Caco-2 (cell line): ENCODE measurements around the gene GABRB1. TPM values are rescaled to one million over a fixed set of nuclear protein-coding genes. Genes with fewer than 3 reads are reported as not detected.
"Not testable (repeated sequence)": the region's sequence is repeated elsewhere in the genome, so short reads cannot be mapped to it uniquely, and the experiment has no call there.

Experiments used
- BruUV-seq: library from RNA; stranded (reverse); fragments of 400-500 nt; replicated peaks from 2 replicates; lab custom pipeline; 2021; lab: Mats Ljungman, UMichigan
- CTCF ChIA-PET: fragments of 300-600 bp; sonication (Branson Sonifier 250); formaldehyde crosslinking; loops from one replicate; lab custom pipeline; 2022; ENCODE audit warnings: antibody characterized with exemption; lab: Charles Lee
- POLR2A ChIA-PET: fragments of 300-600 bp; sonication (Branson Sonifier 250); formaldehyde crosslinking; loops from one replicate; lab custom pipeline; 2022; ENCODE audit warnings: antibody characterized with exemption; lab: Charles Lee
- DNase-seq, 2 experiments: peaks; one replicate each; pipeline versions ENCODE4 v3.0.0 to v3.0.0-alpha.2; 2020 to 2022
- H3K27me3 ChIP-seq: replicated peaks from 2 replicates; pipeline ENCODE4 v1.6.0; 2011; ENCODE audit warnings: low read length; ENCODE audit not compliant: control insufficient read depth, insufficient read depth
- H3K36me3 ChIP-seq: 2 replicates; pipeline ENCODE4 v1.5.1; 2011; ENCODE audit warnings: low read length; ENCODE audit not compliant: control insufficient read depth, insufficient read depth
- H3K4me1 ChIP-seq: fragments of 250-450 bp; sonication (Bioruptor Pico); 2 replicates; pipeline ENCODE4 v1.5.1; 2020; ENCODE audit warnings: mild to moderate bottlenecking
- H3K4me3 ChIP-seq: 2 replicates; pipeline ENCODE4 v1.5.1; 2011; ENCODE audit warnings: low read depth, mild to moderate bottlenecking, control low read depth, low read length
- H3K9me3 ChIP-seq: fragments of 250-450 bp; sonication (Bioruptor Pico); 2 replicates; pipeline ENCODE4 v1.5.1; 2020; ENCODE audit warnings: mild to moderate bottlenecking, moderate library complexity
- H3K27ac Mint-ChIP-seq: one replicate; pipeline ENCODE4 v1.8.0; 2022; ENCODE audit warnings: mixed read lengths; ENCODE audit not compliant: unreplicated experiment
- H3K27me3 Mint-ChIP-seq: one replicate; pipeline ENCODE4 v1.8.0; 2022; ENCODE audit warnings: mixed read lengths; ENCODE audit not compliant: insufficient read depth, unreplicated experiment
- H3K36me3 Mint-ChIP-seq: one replicate; pipeline ENCODE4 v1.8.0; 2022; ENCODE audit warnings: mild to moderate bottlenecking, mixed read lengths; ENCODE audit not compliant: insufficient read depth, unreplicated experiment
- H3K4me1 Mint-ChIP-seq: one replicate; pipeline ENCODE4 v1.8.0; 2022; ENCODE audit warnings: low read depth, mixed read lengths; ENCODE audit not compliant: unreplicated experiment
- H3K4me3 Mint-ChIP-seq: one replicate; pipeline ENCODE4 v1.8.0; 2022; ENCODE audit warnings: mild to moderate bottlenecking, moderate library complexity, mixed read lengths; ENCODE audit not compliant: unreplicated experiment
- H3K9me3 Mint-ChIP-seq: one replicate; pipeline ENCODE4 v1.8.0; 2022; ENCODE audit warnings: mixed read lengths; ENCODE audit not compliant: unreplicated experiment
- CTCF ChIP-seq, 2 experiments: fragments of 200-600 bp in 1 of 2; IDR thresholded peaks; 1 replicate in 1 of 2; 2 replicates in 1 of 2; pipeline versions ENCODE4 v1.5.1 to v1.8.0; 2011 to 2022; ENCODE audit warnings: antibody characterized with exemption in 1 of 2, control low read depth in 1 of 2, inconsistent platforms in 1 of 2, low read depth in 1 of 2, low read length in 1 of 2, mild to moderate bottlenecking in 1 of 2, moderate library complexity in 1 of 2; ENCODE audit not compliant: insufficient read depth in 1 of 2, severe bottlenecking in 1 of 2, unreplicated experiment in 1 of 2
- intact Hi-C: fragments of 100-400 bp; cut with micrococcal nuclease; formaldehyde crosslinking; loops from one replicate; pipeline ENCODE4 v1.10.0; 2022; ENCODE audit not compliant: unreplicated experiment
- total RNA-seq: library from RNA; stranded (reverse); gene quantifications from 2 replicates; pipeline ENCODE4 v1.2.3, GENCODE V29; 2022

The GABRB1 gene
- total RNA-seq, 1 experiment from 2014 or later: 10.3 TPM

DNA sequence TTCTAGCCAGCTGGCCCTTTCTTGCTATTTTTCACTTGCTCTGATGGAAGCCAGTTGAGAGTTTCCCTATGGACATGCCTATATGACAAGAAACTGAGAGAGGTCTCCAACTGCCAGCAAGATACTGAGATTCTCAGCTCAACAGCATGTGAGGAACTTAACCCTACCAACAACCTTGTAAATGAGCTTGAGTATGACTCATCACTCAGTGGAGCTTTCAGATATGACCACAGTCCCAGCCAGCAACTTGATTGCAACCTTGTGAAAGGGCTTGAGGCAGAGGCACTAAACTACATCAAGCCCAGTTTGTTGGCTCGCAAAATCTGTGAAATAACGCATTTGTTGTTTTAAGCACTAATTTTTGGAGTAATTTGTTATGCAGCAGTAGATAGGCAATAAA is 256.4 kb downstream of the GABRB1 start:
- Mint-ChIP-seq H3K9me3 (peaks cover 5% of the 10 kb centered on the region), H3K27me3 (no peaks in the 10 kb centered on the region), H3K27ac (no peak overlapping the region), H3K36me3 (no peaks in the 10 kb centered on the region), H3K4me3 (no peak overlapping the region), H3K4me1 (no peaks in the 10 kb centered on the region)
- intact Hi-C loops: no loop called here
- H3K27me3 ChIP-seq: no peaks in the 10 kb centered on the region
- H3K36me3 ChIP-seq: no peaks in the 10 kb centered on the region
- no TSS peak for BruUV-seq
- POLR2A ChIA-PET: no interaction called here
- no peak overlapping the region for H3K4me3 ChIP-seq
- no peaks in the 10 kb centered on the region for H3K9me3 ChIP-seq
- H3K4me1 ChIP-seq: no peaks in the 10 kb centered on the region
- CTCF ChIA-PET: no interaction called here
- no peak for DNase-seq
- TF ChIP-seq CTCF (IDR thresholded peaks at IDR 0.05; ENCODE audit: insufficient read depth in 1 of 2, low read depth in 1 of 2, low read length in 1 of 2, severe bottlenecking in 1 of 2, unreplicated experiment in 1 of 2): no peak

DNA sequence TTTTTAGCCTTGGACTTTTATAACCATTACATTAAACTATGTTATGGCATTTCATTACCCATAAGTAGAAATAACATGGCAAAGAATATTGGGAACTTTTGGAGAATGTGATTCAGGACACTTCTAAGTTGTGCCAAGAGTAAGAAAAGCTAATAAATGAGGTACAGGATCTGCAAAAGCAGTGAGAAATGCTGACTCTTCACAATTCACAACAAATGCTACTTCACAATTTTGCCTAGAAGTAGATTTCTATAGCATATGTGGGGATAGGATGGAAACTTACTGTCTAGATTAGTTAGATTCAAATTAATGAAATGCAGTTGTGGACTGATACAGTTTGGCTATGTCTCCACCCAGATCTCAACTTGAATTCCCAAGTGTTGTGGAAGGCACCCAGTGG is 258.4 kb downstream of the GABRB1 start:
- no peaks in the 10 kb centered on the region for H3K9me3 Mint-ChIP-seq
- H3K27me3 ChIP-seq: no peaks in the 10 kb centered on the region
- TF ChIP-seq CTCF (IDR thresholded peaks at IDR 0.05; ENCODE audit: insufficient read depth in 1 of 2, low read depth in 1 of 2, low read length in 1 of 2, severe bottlenecking in 1 of 2, unreplicated experiment in 1 of 2): no peak
- H3K4me1 Mint-ChIP-seq: no peaks in the 10 kb centered on the region
- CTCF ChIA-PET: no interaction called here
- no peaks in the 10 kb centered on the region for H3K4me1 ChIP-seq
- BruUV-seq: no TSS peak
- H3K4me3 ChIP-seq: no peak overlapping the region
- no peak for DNase-seq
- intact Hi-C loops: no loop called here
- H3K27ac Mint-ChIP-seq: no peak overlapping the region
- POLR2A ChIA-PET: no interaction called here
- H3K36me3 ChIP-seq: no peaks in the 10 kb centered on the region
- no peaks in the 10 kb centered on the region for H3K36me3 Mint-ChIP-seq
- H3K27me3 Mint-ChIP-seq: no peaks in the 10 kb centered on the region
- no peak overlapping the region for H3K4me3 Mint-ChIP-seq
- peaks cover 3% of the 10 kb centered on the region; the same call in 1 of the 2 replicates for H3K9me3 ChIP-seq

DNA sequence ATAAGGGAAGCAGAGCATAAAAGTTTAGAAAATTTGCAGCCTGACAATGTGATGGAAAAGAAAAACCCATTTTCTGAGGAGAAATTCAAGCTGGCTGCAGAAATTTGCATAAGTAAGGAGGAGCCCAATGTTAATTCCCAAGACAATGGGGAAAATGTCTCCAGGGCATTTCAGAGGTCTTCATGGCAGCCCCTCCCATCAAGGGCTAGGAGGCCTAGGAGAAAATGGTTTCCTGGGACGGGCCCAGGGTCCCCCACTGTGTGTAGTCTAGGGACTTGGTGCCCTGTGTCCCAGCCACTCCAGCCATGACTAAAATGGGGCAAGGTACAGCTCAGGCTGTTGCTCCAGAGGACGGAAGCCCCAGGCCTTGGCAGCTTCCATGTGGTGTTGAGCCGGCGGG is 259.5 kb downstream of the GABRB1 start:
- H3K9me3 ChIP-seq, H3K9me3 Mint-ChIP-seq, H3K4me3 ChIP-seq, BruUV-seq, DNase-seq, H3K27me3 ChIP-seq, H3K36me3 Mint-ChIP-seq, H3K27me3 Mint-ChIP-seq, H3K27ac Mint-ChIP-seq, H3K4me3 Mint-ChIP-seq, CTCF ChIA-PET, H3K4me1 Mint-ChIP-seq, H3K36me3 ChIP-seq, H3K4me1 ChIP-seq, POLR2A ChIA-PET, intact Hi-C loops: not testable (repeated sequence)

DNA sequence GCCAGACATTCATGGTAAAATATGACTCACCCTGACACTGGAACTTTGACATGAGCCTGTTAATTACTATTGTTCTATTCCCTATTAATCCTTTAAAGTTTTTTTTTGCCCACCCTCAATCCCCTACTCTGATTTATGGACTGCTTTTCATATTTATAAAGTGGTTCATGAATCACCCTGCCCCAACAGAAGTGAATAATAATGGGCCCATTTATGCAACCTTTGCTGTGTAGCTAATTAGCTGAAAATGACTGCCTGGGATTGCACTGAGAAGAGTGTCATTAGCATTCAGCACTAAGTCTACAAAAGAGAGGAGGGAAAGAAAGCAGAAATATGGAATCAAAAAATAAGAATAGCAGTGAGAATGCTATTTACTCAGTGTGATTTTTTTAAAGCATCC is 277.8 kb downstream of the GABRB1 start:
- no peaks in the 10 kb centered on the region for H3K27me3 Mint-ChIP-seq
- Histone ChIP-seq H3K27me3 (no peaks in the 10 kb centered on the region), H3K36me3 (no peaks in the 10 kb centered on the region), H3K4me3 (no peak overlapping the region), H3K9me3 (no peaks in the 10 kb centered on the region), H3K4me1 (no peaks in the 10 kb centered on the region)
- intact Hi-C loops: no loop called here
- H3K9me3 Mint-ChIP-seq: no peaks in the 10 kb centered on the region
- CTCF ChIA-PET: no interaction called here
- no TSS peak for BruUV-seq
- POLR2A ChIA-PET: no interaction called here
- H3K4me3 Mint-ChIP-seq: no peak overlapping the region
- H3K36me3 Mint-ChIP-seq: no peaks in the 10 kb centered on the region
- H3K27ac Mint-ChIP-seq: no peak overlapping the region
- TF ChIP-seq CTCF (IDR thresholded peaks at IDR 0.05; ENCODE audit: insufficient read depth in 1 of 2, low read depth in 1 of 2, low read length in 1 of 2, severe bottlenecking in 1 of 2, unreplicated experiment in 1 of 2): no peak
- DNase-seq: no peak
- peaks cover 7% of the 10 kb centered on the region for H3K4me1 Mint-ChIP-seq
